Measurements from ENCODE around the gene TRIO.

DNA sequence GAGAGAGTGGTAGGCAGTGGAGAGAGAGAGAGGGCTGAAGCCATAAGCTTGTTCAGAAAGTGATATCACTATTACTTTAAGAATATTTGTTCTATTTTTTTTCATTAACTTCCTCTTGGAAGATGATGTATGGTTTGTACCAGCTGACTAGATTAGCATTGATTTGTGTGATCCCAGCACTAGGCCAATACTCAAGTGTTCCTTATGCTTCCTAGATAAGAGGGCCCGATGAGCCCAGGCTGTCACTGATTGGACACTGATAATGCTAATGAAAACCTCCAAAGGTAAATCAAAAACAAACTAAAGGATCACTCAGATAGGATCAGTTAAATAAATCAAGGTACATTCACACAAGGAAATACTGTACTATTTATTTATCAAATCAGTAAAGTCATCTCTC, 385.8 kb downstream of the TRIO start:
- TF ChIP-seq, protein P1, sequence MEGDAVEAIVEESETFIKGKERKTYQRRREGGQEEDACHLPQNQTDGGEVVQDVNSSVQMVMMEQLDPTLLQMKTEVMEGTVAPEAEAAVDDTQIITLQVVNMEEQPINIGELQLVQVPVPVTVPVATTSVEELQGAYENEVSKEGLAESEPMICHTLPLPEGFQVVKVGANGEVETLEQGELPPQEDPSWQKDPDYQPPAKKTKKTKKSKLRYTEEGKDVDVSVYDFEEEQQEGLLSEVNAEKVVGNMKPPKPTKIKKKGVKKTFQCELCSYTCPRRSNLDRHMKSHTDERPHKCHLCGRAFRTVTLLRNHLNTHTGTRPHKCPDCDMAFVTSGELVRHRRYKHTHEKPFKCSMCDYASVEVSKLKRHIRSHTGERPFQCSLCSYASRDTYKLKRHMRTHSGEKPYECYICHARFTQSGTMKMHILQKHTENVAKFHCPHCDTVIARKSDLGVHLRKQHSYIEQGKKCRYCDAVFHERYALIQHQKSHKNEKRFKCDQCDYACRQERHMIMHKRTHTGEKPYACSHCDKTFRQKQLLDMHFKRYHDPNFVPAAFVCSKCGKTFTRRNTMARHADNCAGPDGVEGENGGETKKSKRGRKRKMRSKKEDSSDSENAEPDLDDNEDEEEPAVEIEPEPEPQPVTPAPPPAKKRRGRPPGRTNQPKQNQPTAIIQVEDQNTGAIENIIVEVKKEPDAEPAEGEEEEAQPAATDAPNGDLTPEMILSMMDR (optimal IDR thresholded peaks at IDR 0.05 in 1 of 3, IDR thresholded peaks at IDR 0.05 in 1 of 3, conservative IDR thresholded peaks at IDR 0.05 in 1 of 3; ENCODE audit: extremely low read depth in 1 of 3, insufficient read depth in 2 of 3, low read length in 3 of 3), result no peak
- no peak for TF ChIP-seq EZH2 (IDR thresholded peaks at IDR 0.05; ENCODE audit: low read length)

Measured in keratinocyte (primary cell).